ENCODE results near the gene FAM131B.
A peak's percentile ranks its signal among the peaks of the same experiment; 100 is the strongest.
"Not testable (repeated sequence)": the region's sequence is repeated elsewhere in the genome, so short reads cannot be mapped to it uniquely, and the experiment has no call there.

Gene FAM131B

DNA sequence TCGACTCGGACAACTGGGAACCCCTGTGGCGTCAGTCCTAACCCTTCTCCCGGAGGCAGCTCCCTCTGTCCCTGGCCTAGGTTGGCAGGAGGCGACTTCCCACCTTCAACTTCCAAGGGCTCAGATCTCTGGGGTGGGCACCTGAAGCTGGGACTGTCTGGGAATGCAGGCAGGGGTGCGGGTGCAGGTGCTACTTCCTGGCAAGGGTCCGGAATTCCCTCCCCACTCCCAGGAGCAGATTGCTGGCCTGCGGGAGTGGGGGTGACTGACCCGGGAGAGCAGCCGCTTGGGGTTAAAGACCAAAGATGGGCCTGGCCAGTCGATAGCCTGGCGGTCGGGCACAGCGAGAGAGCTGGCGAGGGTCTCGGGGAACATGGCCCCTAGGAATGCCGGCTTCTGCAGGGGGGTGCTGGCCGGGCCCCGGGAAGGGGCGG is 45.8 kb upstream of the FAM131B start:
- no peak for DNase-seq (ENCODE audit: low spot score)
- H3K27me3 ChIP-seq (ENCODE audit: insufficient read depth, poor library complexity, severe bottlenecking): no peaks in the 10 kb centered on the region
- peaks cover 4% of the 10 kb centered on the region for H3K4me1 ChIP-seq (ENCODE audit: insufficient read depth, poor library complexity, severe bottlenecking)
- peak overlapping the region; percentile 64 for H3K4me3 ChIP-seq (ENCODE audit: severe bottlenecking)
- H3K36me3 ChIP-seq (ENCODE audit: low read depth): peaks cover 24% of the 10 kb centered on the region; the same call in 1 of the 2 replicates
- peak; percentile 37 for ATAC-seq (ENCODE audit: low read depth)
- H3K9me3 ChIP-seq (ENCODE audit: severe bottlenecking): no peaks in the 10 kb centered on the region
- TF ChIP-seq, protein P1, sequence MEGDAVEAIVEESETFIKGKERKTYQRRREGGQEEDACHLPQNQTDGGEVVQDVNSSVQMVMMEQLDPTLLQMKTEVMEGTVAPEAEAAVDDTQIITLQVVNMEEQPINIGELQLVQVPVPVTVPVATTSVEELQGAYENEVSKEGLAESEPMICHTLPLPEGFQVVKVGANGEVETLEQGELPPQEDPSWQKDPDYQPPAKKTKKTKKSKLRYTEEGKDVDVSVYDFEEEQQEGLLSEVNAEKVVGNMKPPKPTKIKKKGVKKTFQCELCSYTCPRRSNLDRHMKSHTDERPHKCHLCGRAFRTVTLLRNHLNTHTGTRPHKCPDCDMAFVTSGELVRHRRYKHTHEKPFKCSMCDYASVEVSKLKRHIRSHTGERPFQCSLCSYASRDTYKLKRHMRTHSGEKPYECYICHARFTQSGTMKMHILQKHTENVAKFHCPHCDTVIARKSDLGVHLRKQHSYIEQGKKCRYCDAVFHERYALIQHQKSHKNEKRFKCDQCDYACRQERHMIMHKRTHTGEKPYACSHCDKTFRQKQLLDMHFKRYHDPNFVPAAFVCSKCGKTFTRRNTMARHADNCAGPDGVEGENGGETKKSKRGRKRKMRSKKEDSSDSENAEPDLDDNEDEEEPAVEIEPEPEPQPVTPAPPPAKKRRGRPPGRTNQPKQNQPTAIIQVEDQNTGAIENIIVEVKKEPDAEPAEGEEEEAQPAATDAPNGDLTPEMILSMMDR (IDR thresholded peaks at IDR 0.05; ENCODE audit: poor library complexity, severe bottlenecking): no peak
- peak overlapping the region; percentile 59 for H3K27ac ChIP-seq (ENCODE audit: poor library complexity, severe bottlenecking)

DNA sequence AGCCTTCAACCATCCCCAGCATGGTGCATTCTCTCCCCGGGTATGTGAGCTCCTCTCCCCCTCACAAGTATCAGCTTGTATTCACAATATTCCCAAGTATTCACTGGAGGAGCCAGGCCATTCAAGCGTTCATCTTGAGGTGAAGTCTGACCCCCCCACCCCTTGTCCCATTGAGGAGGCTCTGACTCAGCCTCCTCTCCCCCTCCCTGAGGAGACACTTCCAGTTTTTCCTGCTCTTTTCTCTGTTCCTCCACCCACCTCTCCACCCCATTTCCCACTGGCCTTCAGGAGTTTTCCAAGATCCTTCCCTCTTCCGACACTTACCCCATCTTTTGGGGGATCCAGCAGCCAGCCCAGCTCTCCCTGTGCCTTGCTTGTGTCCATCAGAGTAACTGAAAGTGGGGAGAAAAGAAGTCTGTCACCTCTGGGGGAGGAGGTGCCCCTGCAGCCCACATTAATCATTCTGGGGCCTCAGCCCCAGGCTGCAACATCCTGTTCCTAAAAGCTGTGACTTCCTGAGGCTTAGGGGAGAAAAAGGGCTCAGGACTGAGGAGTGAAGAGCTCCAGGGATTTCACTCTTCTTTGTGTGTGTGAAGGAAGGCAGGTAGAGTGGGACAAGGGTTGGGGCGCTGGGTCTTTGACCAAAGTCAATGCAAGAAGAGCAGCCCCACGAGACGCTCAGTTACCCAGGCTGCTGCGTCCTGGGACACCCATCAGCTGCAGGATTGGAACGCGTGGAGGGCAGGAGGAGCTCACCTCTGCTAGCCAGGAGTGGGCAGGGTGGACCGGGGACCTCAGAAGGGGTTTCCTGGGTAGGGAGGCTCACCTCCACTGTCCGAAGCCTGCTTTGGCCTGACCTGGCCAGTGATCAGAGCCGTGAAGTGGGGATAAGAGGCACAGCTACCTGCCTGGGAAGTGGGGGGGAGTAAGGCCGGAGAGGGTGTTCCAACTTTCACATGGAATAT is 45.1 kb upstream of the FAM131B start:
- no peaks in the 10 kb centered on the region for H3K9me3 ChIP-seq (ENCODE audit: severe bottlenecking)
- peaks cover 4% of the 10 kb centered on the region for H3K4me1 ChIP-seq (ENCODE audit: insufficient read depth, poor library complexity, severe bottlenecking)
- no peak for DNase-seq (ENCODE audit: low spot score)
- H3K36me3 ChIP-seq (ENCODE audit: low read depth): peaks cover 24% of the 10 kb centered on the region; the same call in 1 of the 2 replicates
- TF ChIP-seq, protein P1 (IDR thresholded peaks at IDR 0.05; ENCODE audit: poor library complexity, severe bottlenecking): no peak
- peak overlapping the region; percentile 64 for H3K4me3 ChIP-seq (ENCODE audit: severe bottlenecking)
- H3K27me3 ChIP-seq (ENCODE audit: insufficient read depth, poor library complexity, severe bottlenecking): no peaks in the 10 kb centered on the region
- peak overlapping the region; percentile 59 for H3K27ac ChIP-seq (ENCODE audit: poor library complexity, severe bottlenecking)
- peak; percentile 41 for ATAC-seq (ENCODE audit: low read depth)

DNA sequence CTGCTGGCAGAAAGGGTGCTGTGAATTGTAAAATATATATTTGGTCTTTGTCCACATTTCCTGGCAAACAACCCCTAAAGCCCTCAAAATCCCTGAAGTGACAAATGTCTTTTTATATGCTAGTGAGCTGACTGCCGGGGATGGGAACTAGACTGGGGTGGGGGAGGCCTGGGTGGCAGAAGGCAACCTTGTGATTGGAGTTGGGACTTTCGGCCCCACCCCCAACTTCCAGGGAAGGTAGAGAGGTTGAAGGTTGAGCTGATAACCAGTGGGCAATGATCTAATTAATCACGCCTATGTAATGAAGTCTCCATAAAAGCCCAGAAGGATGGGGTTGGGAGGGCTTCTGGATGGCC is 43.5 kb upstream of the FAM131B start:
- DNase-seq (ENCODE audit: low spot score) (no peak), ATAC-seq (ENCODE audit: low read depth) (no peak)
- Histone ChIP-seq H3K27ac (ENCODE audit: poor library complexity, severe bottlenecking) (no peak overlapping the region), H3K27me3 (ENCODE audit: insufficient read depth, poor library complexity, severe bottlenecking) (no peaks in the 10 kb centered on the region), H3K4me3 (ENCODE audit: severe bottlenecking) (no peak overlapping the region), H3K4me1 (ENCODE audit: insufficient read depth, poor library complexity, severe bottlenecking) (peaks cover 4% of the 10 kb centered on the region), H3K9me3 (ENCODE audit: severe bottlenecking) (no peaks in the 10 kb centered on the region), H3K36me3 (ENCODE audit: low read depth) (peaks cover 29% of the 10 kb centered on the region; the same call in 1 of the 2 replicates)
- TF ChIP-seq, protein P1 (IDR thresholded peaks at IDR 0.05; ENCODE audit: poor library complexity, severe bottlenecking): no peak

DNA sequence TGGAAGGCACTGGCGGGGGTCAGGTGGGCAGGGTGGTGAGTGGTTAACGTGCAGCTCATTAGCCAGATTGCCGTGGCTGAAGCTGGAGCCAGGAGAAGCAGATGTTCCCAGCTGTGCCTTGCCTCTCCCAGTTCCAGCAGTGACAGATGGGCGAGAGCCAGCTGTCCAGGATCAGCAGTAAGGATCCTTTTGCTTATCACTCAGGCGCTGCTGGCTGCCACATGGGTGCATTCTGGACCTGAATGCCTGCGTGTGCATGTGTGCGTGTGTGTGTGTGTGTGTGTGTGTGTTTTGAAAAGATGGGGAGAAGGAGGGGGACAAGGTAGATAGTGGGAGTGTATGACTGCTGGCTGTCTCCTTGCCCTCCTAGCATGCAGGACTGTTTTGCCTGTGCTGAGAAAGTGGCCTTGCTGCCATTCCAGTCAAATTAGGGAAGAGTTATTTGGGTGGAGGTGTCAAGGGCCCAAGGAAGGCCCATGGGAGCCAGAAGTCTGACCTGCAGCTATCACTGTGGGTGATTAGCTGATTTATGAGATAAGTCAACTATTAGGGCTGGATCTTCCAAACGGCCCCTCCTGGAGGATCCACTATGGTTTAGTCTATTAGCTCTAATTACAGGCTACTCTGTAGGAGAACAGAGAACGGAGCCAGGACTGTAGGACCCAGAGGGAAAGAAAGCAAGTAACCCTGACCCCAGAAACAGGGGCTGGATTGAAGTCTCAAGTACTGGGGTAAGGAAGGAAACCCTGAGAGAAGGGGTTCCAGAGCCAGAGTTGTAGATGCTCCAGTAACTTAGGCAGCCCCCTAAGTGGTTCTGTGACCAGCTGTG is 42.9 kb upstream of the FAM131B start:
- TF ChIP-seq, protein P1 (IDR thresholded peaks at IDR 0.05; ENCODE audit: poor library complexity, severe bottlenecking): no peak
- Histone ChIP-seq H3K27me3 (ENCODE audit: insufficient read depth, poor library complexity, severe bottlenecking) (no peaks in the 10 kb centered on the region), H3K27ac (ENCODE audit: poor library complexity, severe bottlenecking) (no peak overlapping the region), H3K36me3 (ENCODE audit: low read depth) (peaks cover 35% of the 10 kb centered on the region), H3K4me1 (ENCODE audit: insufficient read depth, poor library complexity, severe bottlenecking) (peaks cover 4% of the 10 kb centered on the region), H3K4me3 (ENCODE audit: severe bottlenecking) (no peak overlapping the region), H3K9me3 (ENCODE audit: severe bottlenecking) (no peaks in the 10 kb centered on the region)
- DNase-seq (ENCODE audit: low spot score) (no peak), ATAC-seq (ENCODE audit: low read depth) (no peak)

DNA sequence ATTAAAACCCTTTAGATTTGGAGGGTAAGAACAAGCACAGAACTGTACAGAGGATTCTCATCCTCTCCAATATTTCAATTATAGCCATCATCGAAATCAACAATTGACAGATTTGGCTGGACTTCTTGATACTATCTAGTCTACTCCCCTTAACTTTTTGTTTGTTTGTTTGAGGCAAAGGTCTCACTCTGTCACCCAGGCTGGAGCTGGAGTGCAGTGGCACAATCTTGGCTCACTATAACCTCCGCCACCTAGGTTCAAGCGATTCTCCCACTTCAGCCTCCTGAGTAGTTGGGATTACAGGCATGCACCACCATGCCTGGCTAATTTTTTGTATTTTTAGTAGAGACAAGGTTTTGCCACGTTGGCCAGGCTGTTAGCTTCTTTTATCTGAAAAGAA is 39.7 kb upstream of the FAM131B start:
- not testable (repeated sequence) for DNase-seq (ENCODE audit: low spot score); H3K4me1 ChIP-seq (ENCODE audit: insufficient read depth, poor library complexity, severe bottlenecking); H3K27ac ChIP-seq (ENCODE audit: poor library complexity, severe bottlenecking); H3K27me3 ChIP-seq (ENCODE audit: insufficient read depth, poor library complexity, severe bottlenecking); H3K4me3 ChIP-seq (ENCODE audit: severe bottlenecking); H3K9me3 ChIP-seq (ENCODE audit: severe bottlenecking); ATAC-seq (ENCODE audit: low read depth)
- peaks cover 59% of the 10 kb centered on the region for H3K36me3 ChIP-seq (ENCODE audit: low read depth)
